Prostate gland (tissue), 2 donors: Measurements from ENCODE around the gene GPR42. TPM values are rescaled to one million over a fixed set of nuclear protein-coding genes. Genes with fewer than 3 reads are reported as not detected.

Experiments used
- DNase-seq: peaks from one replicate; pipeline ENCODE4 v3.0.0-alpha.2; 2019; ENCODE audit warnings: low spot score
- H3K27ac ChIP-seq, 2 donors: fragments of 200-600 bp; sonication (generic); 2 replicates each; pipeline ENCODE4 v1.5.1; 2017 to 2019
- H3K27me3 ChIP-seq: fragments of 200-600 bp; sonication (generic); replicated peaks from 2 replicates; pipeline ENCODE4 v1.5.1; 2019; ENCODE audit not compliant: insufficient read depth
- H3K36me3 ChIP-seq, 2 donors: fragments of 200-600 bp; sonication (generic); 1 replicate in 1 of 2; 2 replicates in 1 of 2; pipeline versions ENCODE4 v1.5.1 to v1.8.1; 2017 to 2019
- H3K4me1 ChIP-seq: fragments of 200-600 bp; sonication (generic); replicated peaks from 2 replicates; pipeline ENCODE4 v1.5.1; 2019
- H3K4me3 ChIP-seq, 2 donors: fragments of 200-600 bp; sonication (generic); 2 replicates each; pipeline ENCODE4 v1.5.1; 2017 to 2019
- H3K9me3 ChIP-seq: fragments of 200-600 bp; sonication (generic); 2 replicates; pipeline ENCODE4 v1.5.1; 2017
- POLR2A ChIP-seq: fragments of 450-650 bp; IDR thresholded peaks from one replicate; pipeline ENCODE4 v1.6.1; 2016; ENCODE audit warnings: antibody characterized with exemption, mild to moderate bottlenecking
- POLR2AphosphoS5 ChIP-seq: sonication (generic); formaldehyde crosslinking; IDR thresholded peaks from one replicate; pipeline ENCODE4 v1.6.1; 2017; ENCODE audit warnings: antibody characterized with exemption
- WGBS: methylation state at CpG from one replicate; pipeline ENCODE4 v1.1.5; 2018; 5-methylcytosine and 5-hydroxymethylcytosine counted together
- intact Hi-C: fragments of 100-400 bp; cut with DNase I; formaldehyde crosslinking; loops from one replicate; pipeline ENCODE4 v1.14.2; 2022
- total RNA-seq, 2 donors: library from RNA; depleted of rRNA; stranded (reverse); fragments of >200 nt; gene quantifications; one replicate each; pipeline ENCODE4 v1.1.0, GENCODE V29; 2016
- TF ChIP-seq, protein P1 (sequence below), 4 experiments: fragments of 200-600 bp in 2 of 4; fragments of 450-650 bp in 2 of 4; sonication (generic) in 2 of 4; IDR thresholded peaks; 1 replicate in 3 of 4; 2 replicates in 1 of 4; pipeline ENCODE4 v1.5.1; 2016 to 2019; ENCODE audit warnings: antibody characterized with exemption in 4 of 4, mild to moderate bottlenecking in 2 of 4, moderate library complexity in 2 of 4

The GPR42 gene
- total RNA-seq, 2 donors from 2014 or later: not detected

DNA sequence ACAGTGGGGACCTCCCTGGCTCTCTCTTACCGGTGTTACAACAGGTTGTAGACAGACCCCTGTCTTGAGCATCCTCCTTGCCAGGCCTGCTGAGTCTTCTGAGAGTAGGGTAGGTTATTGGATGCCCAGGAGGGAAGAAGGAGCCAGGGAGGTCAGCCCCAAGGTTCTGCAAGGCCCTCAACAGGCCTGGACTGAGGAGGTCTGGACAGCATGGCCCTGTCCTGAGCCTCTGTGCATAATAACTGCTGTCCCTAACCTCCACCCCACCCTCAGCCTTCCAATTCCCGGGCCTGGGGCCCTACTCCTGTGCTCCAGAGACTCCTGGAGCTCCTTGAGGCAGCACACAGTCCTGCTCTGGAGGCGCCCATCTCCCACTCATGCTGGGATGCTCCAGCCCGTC, 41.5 kb upstream of the GPR42 start:
- H3K27me3 ChIP-seq: peaks cover 5% of the 10 kb centered on the region

DNA sequence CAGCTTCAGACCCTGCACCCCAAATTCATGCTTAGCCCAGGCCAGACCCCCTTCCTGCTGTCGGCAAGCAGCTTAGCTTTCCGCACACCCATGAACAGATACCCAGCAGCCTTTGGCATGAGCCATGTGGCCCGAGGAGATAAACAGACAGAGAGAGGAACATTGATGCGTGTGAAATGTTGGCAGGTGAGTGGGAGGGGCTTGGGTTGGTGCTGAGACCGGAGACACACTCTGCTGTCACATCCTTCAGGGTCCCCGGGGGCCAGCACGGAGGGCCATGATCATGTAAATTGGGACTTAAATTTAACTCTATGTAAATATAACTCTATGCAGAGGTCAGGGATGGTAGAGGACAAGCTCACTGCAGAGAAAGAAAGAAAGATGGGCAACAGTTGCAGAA, 40.4 kb upstream of the GPR42 start:
- TF ChIP-seq, protein P1, sequence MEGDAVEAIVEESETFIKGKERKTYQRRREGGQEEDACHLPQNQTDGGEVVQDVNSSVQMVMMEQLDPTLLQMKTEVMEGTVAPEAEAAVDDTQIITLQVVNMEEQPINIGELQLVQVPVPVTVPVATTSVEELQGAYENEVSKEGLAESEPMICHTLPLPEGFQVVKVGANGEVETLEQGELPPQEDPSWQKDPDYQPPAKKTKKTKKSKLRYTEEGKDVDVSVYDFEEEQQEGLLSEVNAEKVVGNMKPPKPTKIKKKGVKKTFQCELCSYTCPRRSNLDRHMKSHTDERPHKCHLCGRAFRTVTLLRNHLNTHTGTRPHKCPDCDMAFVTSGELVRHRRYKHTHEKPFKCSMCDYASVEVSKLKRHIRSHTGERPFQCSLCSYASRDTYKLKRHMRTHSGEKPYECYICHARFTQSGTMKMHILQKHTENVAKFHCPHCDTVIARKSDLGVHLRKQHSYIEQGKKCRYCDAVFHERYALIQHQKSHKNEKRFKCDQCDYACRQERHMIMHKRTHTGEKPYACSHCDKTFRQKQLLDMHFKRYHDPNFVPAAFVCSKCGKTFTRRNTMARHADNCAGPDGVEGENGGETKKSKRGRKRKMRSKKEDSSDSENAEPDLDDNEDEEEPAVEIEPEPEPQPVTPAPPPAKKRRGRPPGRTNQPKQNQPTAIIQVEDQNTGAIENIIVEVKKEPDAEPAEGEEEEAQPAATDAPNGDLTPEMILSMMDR (IDR thresholded peaks at IDR 0.05): no peak
- TF ChIP-seq POLR2AphosphoS5 (no peak), POLR2A (no peak)
- H3K4me3 ChIP-seq: no peak overlapping the region
- no peaks in the 10 kb centered on the region for H3K36me3 ChIP-seq
- H3K9me3 ChIP-seq: no peaks in the 10 kb centered on the region
- 59% methylated on average over 7 of the region's 7 CpGs for WGBS
- peaks cover 5% of the 10 kb centered on the region for H3K27me3 ChIP-seq
- DNase-seq: no peak
- intact Hi-C loops: no loop called here
- no peaks in the 10 kb centered on the region for H3K4me1 ChIP-seq
- no peak overlapping the region for H3K27ac ChIP-seq

More for the DNA sequence above, 41.5 kb upstream of the GPR42 start:
- intact Hi-C loops: no loop called here
- no peaks in the 10 kb centered on the region for H3K4me1 ChIP-seq
- H3K9me3 ChIP-seq: no peaks in the 10 kb centered on the region
- DNase-seq: no peak
- H3K4me3 ChIP-seq: no peak overlapping the region
- WGBS: 83% methylated on average over 4 of the region's 4 CpGs
- H3K36me3 ChIP-seq: no peaks in the 10 kb centered on the region
- TF ChIP-seq, protein P1 (IDR thresholded peaks at IDR 0.05): no peak
- TF ChIP-seq POLR2A (no peak), POLR2AphosphoS5 (no peak)
- H3K27ac ChIP-seq: no peak overlapping the region

DNA sequence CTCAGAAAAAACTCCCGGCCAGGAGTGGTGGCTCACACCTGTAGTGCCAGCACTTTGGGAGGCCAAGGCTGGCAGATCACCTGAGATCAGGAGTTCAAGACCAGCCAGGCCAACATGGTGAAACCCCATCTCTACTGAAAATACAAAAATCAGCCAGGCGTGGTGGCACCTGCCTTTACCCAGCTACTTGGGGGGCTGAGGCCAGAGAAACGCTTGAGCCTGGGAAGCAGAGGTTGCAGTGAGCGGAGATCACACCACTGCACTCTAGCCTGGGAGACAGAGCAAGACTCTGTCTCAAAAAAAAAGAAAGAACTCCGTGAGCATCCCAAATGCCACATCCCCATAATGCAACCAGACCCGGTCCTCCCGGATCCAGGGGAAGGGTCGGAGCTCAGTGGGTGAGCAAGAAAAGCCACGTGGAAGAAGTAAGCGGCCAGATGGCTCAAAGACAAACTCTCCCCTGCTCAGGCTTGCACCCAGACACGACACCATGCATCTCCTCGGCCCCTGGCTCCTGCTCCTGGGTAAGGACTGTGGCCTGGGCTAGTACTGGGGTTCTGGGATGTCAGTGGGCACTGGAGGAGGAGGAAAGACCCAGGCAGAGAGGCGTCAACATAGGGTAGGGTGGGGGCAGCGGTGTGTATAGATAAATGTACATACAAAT, 39.2 kb upstream of the GPR42 start:
- DNase-seq: no peak
- Histone ChIP-seq H3K36me3 (no peaks in the 10 kb centered on the region), H3K27ac (no peak overlapping the region), H3K4me1 (no peaks in the 10 kb centered on the region), H3K4me3 (no peak overlapping the region), H3K27me3 (peaks cover 5% of the 10 kb centered on the region), H3K9me3 (no peaks in the 10 kb centered on the region)
- TF ChIP-seq POLR2AphosphoS5: no peak
- TF ChIP-seq POLR2A: no peak
- TF ChIP-seq, protein P1 (IDR thresholded peaks at IDR 0.05): no peak
- 82% methylated on average over 14 of the region's 14 CpGs for WGBS
- intact Hi-C loops: no loop called here

DNA sequence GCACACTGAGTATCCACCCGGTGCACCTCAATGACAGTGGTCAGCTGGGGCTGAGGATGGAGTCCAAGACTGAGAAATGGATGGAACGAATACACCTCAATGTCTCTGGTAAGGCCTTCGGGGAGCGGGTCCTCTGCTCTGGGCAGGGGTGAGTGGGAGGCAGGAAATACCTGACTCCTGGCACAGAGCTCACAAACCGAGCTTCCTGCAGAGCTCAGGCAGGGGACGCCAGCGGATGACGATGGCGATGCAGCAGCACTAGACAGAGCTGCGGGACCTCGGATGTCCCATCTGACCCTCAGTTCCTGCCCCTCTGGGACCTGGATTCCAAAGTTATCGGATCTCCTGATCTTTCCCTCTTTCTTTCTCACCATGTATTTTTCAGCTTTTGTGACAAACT, 38.1 kb upstream of the GPR42 start:
- no peak for DNase-seq
- Histone ChIP-seq H3K4me1 (no peaks in the 10 kb centered on the region), H3K36me3 (no peaks in the 10 kb centered on the region), H3K9me3 (no peaks in the 10 kb centered on the region), H3K27me3 (peaks cover 5% of the 10 kb centered on the region), H3K4me3 (no peak overlapping the region), H3K27ac (no peak overlapping the region)
- TF ChIP-seq, protein P1 (IDR thresholded peaks at IDR 0.05): no peak
- TF ChIP-seq POLR2A (no peak), POLR2AphosphoS5 (no peak)
- intact Hi-C loops: no loop called here
- whole genome bisulfite sequencing: 68% methylated on average over 12 of the region's 12 CpGs

DNA sequence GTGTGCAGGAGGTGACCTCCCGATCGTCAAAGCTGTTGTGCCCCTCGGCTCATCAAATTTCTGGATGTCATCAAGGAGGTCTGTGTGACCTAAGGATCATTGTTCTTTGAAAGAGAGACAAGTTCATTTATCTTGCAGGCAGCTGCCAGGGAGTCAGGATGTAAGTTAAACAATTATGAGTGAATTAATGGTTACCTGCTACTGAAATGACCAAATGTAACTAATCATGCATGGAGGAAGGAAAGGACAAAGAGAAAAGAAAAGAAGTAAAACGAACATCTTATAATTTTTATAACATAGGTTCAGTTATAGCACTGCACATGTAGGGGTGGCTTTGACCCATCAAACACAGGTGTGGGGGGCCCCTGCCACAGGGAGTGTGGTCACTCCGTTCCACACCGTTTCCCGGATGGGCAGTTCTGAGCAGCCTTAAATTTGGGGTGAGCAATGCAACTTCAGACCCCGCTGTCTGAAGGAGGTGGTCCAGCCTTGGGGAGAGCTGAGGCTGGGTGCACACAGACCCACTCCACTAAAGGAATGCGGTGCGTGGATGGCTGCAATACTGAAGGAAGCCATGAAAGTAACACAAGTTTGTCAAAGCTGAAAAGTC, 36.6 kb upstream of the GPR42 start:
- intact Hi-C loops: no loop called here
- Histone ChIP-seq H3K27ac (no peak overlapping the region), H3K4me3 (no peak overlapping the region), H3K36me3 (no peaks in the 10 kb centered on the region), H3K27me3 (no peaks in the 10 kb centered on the region), H3K4me1 (no peaks in the 10 kb centered on the region), H3K9me3 (no peaks in the 10 kb centered on the region)
- no peak for TF ChIP-seq POLR2A
- TF ChIP-seq, protein P1 (IDR thresholded peaks at IDR 0.05): no peak
- no peak for TF ChIP-seq POLR2AphosphoS5
- no peak for DNase-seq
- 82% methylated on average over 10 of the region's 10 CpGs for WGBS
